GM20431 (cell line): Measurements from ENCODE around the gene LTV1.
"Not testable (repeated sequence)": the region's sequence is repeated elsewhere in the genome, so short reads cannot be mapped to it uniquely, and the experiment has no call there.

Experiments used
- in situ Hi-C: fragments of 300-500 bp; cut with MseI, MboI; formaldehyde crosslinking; loops from one replicate; pipeline ENCODE4 v1.15.0; 2020; ENCODE audit warnings: low sequenced_read_pairs; ENCODE audit not compliant: unreplicated experiment

LTV1 gene

GRCh38 chr6:143842902-143843676, at the start of gene LTV1:
TSS of gene LTV1 (plus strand) at chr6:143843338. CDS start at chr6:143843478, 140 bp downstream.
- in situ Hi-C loops = no loop called here

DNA sequence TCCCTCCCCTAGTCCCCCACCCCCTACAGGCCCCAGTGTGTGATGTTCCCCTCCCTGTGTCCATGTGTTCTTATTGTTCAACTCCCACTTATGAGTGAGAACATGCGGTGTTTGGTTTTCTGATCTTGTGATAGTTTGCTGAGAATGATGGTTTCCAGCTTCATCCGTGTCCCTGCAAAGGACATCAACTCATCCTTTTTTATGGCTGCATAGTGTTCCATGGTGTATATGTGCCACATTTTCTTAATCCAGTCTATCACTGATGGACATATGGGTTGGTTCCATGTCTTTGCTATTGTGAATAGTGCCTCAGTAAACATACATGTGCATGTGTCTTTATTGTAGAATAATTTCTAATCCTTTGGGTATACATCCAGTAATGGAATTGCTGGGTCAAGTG, 46.6 kb upstream of the LTV1 start:
- in situ Hi-C loops = not testable (repeated sequence)

DNA sequence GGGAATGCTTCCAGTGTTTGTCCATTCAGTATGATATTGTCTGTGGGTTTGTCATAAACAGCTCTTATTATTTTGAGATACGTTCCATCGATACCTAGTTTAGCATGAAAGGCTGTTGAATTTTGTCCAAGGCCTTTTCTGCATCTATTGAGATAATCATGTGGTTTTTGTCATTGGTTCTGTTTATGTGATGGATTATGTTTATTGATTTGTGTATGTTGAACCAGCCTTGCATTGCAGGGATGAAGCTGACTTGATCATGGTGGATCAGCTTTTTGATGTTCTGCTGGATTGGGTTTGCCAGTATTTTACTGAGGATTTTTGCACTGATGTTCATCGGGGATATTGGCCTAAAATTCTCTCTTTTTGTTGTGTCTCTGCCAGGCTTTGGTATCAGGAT, 44.7 kb upstream of the LTV1 start:
- in situ Hi-C loops = not testable (repeated sequence)

GRCh38 chr6:143802833-143803565, 40.1 kb upstream of the LTV1 start:
- in situ Hi-C loops = no loop called here

DNA sequence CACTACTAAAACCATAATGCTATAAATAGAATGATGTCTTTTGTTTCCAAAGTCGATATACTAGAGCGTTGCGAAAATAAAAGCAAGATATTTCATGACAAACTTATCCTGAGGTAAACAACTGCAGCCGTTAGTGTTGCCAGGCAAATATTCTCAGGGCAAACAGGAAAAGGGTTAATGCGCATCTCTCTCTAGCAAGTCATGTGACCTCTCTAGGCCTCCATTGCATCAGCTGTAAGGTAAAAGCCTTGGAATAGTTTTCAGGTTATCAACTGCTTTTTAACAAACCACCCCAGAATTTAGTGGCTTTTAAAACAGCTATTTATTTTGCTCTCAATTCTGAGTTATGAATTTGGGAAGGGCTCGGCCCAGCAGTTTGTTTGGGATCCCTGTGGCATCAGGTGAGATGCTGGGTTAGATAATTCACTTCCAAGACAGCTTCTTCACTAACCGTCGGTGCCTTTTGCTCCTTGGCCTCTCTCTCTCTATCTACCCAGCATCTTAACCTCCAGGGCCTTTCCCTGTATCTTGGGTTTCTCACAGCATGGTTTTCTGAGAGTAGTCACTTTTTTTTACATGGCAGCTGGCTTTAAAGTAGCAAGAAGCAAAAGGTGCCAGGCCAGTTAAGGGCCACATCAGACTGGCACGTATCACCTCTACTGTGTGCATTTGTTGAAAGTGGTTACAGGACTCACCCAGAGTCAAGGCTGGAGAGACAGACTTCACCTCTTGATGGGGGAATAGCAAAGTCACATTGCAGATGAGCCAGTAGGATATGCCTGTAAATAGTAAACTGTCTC, 39.2 kb upstream of the LTV1 start:
- in situ Hi-C loops = no loop called here

DNA sequence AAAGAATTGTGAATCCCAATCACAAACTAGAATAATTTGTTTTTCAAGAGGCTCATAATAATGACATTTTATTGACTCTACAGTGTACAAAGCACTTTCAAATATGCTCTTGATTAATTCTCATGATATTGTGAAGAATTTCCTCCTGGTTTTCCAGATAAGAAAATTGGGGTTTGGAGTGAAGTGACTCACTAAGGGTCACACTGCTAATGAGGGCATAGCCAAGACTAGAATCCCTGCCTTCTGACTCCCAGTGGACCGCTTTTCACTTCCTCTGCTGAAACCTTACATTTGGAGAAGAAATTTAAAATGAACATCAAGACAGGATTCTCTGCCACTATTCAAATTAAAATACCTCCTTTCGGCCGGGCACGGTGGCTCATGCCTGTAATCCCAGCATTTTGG, 38.3 kb upstream of the LTV1 start:
- in situ Hi-C loops = no loop called here

DNA sequence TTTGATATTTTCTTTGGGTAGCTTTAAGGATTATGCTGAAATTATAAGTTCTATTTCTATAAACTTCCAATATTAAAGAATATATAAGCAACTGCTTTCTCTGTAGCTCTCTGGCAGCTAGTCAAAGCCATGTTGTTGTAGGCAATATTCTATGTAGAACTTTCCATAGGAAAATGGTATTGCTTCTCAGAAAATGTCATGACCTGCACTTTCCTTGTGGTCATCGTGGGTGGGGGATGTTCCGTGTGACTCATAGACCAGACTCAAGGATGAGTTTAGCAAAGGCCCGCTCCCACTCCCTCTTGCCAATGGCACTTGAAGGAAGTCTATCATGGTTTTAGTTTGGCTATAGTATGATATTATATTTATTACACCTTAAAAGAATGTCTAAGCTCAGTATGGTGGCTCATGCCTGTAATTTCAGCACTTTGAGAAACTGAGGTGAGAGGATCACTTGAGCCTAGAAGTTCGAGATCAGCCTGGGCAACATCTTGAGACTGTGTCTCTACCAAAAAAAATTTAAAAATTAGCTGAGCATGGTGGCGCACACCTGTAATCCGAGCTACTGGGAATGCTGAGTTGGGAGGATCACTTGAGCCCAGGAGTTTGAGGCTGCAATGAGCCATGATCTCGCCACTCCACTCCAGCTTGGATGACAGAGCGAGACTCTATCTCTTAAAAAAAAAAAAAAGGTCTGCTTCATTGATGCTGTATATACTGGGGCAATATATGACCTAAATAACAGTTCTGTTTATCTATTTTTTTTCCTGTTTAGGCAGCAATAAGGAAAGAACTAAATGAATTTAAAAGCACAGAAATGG, 36.6 kb upstream of the LTV1 start:
- in situ Hi-C loops = no loop called here

DNA sequence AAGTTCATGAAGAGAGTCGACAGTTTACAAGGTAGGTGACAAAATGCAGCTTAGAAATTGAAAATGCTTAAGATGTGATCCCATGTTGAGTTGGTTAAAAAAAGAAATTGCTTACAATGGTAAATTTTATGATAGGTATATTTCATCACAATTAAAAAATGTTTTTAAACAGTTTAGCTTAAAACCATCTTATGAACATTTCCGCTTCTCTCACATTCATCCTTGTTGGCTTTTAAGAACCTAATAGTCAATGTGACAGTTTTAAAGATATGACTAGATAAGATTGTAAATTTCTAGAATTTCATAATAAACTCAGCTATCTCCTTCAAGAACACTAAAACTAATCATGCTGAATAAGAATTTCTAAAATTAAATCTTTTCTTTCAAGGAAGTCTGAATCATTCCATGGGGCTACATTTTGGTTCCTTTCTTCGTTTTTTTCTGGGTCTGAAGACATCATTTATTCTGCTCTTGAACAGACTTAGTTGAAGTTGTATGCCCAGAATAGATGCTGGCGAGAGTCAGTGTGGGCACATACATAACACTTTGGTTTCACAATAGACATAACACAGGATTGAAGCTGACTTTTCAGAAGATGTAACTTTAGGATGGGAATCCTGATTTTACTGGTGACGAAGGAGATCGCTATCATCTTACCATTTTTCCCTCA, 35.9 kb upstream of the LTV1 start:
- in situ Hi-C loops = no loop called here

DNA sequence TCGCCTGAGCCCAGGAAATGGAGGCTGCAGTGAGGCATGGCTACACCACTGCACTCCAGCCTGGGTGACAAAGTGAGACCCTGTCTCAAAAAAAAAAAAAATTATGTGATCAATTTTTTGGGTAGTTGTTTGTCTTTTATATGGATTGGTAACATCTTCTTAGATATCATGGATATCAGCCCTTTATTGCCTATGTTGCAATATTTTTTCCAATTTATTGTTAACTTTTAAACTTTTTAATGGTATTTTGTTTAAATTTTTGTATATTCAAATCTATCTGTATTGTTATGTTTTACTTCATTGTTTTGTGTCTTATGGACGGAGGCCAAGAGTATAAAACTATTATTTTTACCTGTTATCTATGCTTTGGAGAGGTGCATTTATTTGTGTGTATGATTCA, 32.4 kb upstream of the LTV1 start:
- in situ Hi-C loops = no loop called here

GRCh38 chr6:143811501-143812157, 31.5 kb upstream of the LTV1 start:
- in situ Hi-C loops = no loop called here

DNA sequence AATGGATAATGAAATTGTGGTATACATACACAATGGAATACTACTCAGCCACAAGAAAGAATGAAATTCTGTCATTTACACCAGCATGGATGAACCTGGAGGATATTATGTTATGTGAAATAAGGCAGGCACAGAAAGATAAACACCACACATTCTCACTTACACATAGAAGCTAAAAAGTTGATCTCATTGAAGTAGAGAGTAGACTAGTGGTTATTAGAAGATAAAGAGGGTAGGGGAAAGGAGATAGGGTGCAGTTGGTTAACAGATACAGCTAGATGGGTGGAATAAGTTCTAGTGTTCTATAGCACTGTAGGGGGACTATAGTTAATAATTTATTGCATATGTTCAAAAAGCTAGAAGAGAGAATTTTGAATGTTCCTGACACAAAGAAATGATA, 25.5 kb upstream of the LTV1 start:
- in situ Hi-C loops = no loop called here

DNA sequence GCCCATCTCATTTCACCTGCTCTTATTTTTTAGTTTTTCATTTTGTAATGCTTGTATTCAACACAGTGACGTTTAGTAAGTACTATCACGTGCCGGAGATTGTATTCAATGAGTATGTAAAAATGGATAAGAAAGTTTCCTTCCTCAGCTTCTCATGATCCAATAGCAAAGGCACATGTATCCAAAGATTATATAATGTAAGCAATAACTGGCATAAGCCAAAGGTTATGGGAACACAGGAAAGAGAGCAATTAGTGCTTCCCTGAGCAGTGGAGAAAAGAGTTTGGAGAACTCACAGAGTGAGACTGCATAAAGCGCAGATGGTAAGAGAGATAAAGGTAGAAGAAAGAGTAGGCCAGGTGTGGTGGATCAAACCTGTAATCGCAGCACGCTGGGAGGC, 21.8 kb upstream of the LTV1 start:
- in situ Hi-C loops = no loop called here

DNA sequence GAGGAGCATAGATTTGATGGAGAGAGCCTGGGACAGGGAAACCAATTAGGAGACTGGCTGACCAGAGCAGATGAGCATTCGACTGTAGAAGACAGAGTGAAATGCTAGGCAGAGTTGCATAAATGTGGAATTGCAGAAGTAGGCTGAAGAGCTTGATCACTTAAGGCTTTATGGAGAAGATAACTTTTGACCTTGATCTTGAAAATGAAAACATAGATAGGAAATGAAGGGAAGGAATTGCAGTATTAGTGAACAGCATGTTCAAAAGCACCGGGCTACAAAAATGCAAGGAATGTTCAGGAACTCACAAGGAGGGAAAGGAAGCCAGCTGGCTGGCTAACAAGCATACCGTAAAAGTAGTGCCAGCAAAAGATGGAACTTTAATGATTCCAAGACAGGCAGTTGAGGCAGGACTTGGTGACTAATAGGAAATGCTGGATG, 20.5 kb upstream of the LTV1 start:
- in situ Hi-C loops = no loop called here

DNA sequence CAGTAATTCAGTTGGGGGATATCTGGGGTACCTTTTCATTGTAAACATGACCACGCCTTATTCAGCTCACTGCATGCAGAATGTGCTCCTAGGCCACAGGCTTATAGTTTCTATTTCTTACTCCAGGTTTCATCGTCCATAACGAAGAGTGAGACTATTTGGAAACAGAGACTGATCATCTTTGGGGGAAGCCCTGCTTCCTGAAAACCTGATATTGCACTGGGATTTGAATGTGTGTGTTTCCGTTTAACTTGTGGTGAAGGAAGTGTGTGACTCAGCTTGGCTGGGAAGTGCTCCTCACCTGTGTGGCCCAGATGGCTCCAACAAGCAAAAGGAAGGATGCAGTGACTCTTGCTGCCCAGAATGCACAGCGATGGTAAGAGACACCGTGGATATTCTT, 19.6 kb upstream of the LTV1 start:
- in situ Hi-C loops = no loop called here

- in situ Hi-C loops = no loop called here
Measured at GRCh38 chr6:143828572-143828971, 14.6 kb upstream of the LTV1 start.

DNA sequence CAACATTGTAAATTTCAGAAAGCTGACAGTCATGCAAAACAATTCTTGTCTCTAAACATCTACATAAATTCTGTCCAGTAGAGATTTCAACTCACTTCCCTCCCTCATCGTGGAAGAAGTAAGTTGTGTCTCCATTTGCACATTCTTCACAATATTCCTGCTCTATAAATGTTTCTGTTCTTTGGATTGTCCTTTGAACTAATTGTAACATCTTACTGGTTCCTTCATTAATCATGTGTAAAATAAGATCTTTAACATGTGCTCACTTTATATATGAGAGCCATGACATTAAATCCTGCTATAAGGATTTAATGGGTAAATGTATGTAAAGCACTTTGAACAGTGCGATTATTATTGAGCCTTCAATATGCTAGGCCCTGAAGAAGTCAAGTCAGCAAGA, 7.0 kb upstream of the LTV1 start:
- in situ Hi-C loops = no loop called here

DNA sequence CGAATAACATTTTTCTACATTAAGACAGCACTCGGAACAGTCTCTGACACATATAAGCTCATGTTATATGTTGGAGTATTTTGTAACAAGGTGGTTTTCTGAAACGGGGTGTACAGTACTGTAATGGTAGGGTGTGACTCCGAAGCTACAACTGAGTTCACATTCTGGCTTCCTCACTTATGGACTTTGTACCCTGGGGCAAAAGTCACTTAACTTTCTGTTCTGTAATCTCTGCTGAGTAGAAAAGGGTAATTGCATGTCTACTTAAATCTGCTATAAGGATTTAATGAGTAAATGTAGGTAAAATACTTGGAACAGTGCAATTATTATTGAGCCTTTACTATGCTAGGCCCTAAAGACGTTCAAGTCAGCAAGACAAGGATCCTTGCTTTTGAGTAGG, 4.7 kb upstream of the LTV1 start:
- in situ Hi-C loops = no loop called here

DNA sequence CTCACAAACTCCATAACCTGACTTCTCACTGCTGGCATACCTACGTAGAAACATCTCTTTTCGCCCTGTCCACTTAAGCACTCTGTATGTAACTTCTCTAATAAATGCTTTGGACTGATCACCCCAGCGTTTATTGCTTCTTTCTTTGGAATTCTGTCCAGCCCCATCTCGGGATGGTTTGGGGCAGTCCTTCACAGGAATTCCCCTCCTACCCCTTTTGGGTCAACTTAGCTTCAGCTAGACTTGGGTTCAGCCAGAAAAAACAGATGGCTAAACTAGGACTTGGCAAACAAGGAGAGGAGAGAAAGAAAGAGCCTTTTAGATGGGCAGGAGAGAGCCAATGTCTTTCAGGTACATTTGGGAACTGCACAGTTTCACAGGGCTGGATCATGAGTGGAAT, 3.9 kb upstream of the LTV1 start:
- in situ Hi-C loops = no loop called here
